ENCODE measurements around the gene CDHR5. TPM values are rescaled to one million over a fixed set of nuclear protein-coding genes. Genes with fewer than 3 reads are reported as not detected.

Gene CDHR5
- total RNA-seq, 1 donor from 2014 or later, result not detected

DNA sequence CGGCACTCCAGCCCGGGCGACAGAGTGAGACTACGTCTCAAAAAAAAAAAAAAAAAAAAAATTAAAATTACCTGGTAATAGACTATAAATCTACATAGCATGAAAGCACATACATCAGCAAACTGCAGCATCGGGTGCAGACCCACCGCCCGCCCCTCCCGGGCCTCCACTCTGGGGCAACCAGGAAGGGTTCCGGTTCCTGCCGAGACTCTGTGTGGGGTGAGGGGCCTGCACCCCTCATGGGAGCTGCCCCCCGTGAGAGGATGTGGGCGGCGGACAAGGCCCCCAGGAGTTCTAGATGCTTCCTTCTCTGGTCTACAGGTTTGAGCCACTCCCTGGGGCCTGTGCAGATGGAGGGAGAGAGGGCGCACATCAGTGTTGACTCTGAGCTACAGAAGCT, 21.5 kb upstream of the CDHR5 start:
- Histone ChIP-seq H3K4me3 (ENCODE audit: low read depth, low read length) (no peak overlapping the region), H3K27me3 (ENCODE audit: control insufficient read depth, insufficient read depth, low read length) (no peaks in the 10 kb centered on the region), H3K36me3 (ENCODE audit: control insufficient read depth, insufficient read depth, low read length) (peaks cover 6% of the 10 kb centered on the region)
- DNase-seq (ENCODE audit: low read depth) (no peak), FAIRE-seq (no peak)
- TF ChIP-seq, protein P1, sequence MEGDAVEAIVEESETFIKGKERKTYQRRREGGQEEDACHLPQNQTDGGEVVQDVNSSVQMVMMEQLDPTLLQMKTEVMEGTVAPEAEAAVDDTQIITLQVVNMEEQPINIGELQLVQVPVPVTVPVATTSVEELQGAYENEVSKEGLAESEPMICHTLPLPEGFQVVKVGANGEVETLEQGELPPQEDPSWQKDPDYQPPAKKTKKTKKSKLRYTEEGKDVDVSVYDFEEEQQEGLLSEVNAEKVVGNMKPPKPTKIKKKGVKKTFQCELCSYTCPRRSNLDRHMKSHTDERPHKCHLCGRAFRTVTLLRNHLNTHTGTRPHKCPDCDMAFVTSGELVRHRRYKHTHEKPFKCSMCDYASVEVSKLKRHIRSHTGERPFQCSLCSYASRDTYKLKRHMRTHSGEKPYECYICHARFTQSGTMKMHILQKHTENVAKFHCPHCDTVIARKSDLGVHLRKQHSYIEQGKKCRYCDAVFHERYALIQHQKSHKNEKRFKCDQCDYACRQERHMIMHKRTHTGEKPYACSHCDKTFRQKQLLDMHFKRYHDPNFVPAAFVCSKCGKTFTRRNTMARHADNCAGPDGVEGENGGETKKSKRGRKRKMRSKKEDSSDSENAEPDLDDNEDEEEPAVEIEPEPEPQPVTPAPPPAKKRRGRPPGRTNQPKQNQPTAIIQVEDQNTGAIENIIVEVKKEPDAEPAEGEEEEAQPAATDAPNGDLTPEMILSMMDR (IDR thresholded peaks at IDR 0.05; ENCODE audit: insufficient read depth, low read length, severe bottlenecking), result no peak

DNA sequence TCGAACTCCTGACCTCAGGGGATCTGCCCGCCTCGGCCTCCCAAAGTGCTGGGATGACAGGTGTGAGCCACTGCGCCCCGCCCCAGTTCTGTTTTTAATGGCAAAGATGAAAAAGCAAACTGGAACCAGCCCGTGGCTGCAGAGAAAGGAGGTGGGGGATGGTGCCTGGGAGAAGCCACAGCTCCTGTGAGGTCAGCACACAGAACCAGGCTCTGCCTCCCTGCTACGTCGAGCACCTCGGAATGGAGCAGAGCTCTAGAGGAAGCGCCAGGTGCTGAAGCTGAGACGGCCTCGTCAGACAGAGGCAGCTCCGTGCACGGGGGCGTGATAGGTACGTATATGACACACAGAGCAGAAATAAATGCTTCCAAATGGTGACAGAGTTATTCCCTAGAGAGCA, 20.8 kb upstream of the CDHR5 start:
- Histone ChIP-seq H3K4me3 (ENCODE audit: low read depth, low read length) (no peak overlapping the region), H3K36me3 (ENCODE audit: control insufficient read depth, insufficient read depth, low read length) (peaks cover 6% of the 10 kb centered on the region), H3K27me3 (ENCODE audit: control insufficient read depth, insufficient read depth, low read length) (no peaks in the 10 kb centered on the region)
- DNase-seq (ENCODE audit: low read depth) (no peak), FAIRE-seq (no peak)
- TF ChIP-seq, protein P1 (IDR thresholded peaks at IDR 0.05; ENCODE audit: insufficient read depth, low read length, severe bottlenecking), result no peak

DNA sequence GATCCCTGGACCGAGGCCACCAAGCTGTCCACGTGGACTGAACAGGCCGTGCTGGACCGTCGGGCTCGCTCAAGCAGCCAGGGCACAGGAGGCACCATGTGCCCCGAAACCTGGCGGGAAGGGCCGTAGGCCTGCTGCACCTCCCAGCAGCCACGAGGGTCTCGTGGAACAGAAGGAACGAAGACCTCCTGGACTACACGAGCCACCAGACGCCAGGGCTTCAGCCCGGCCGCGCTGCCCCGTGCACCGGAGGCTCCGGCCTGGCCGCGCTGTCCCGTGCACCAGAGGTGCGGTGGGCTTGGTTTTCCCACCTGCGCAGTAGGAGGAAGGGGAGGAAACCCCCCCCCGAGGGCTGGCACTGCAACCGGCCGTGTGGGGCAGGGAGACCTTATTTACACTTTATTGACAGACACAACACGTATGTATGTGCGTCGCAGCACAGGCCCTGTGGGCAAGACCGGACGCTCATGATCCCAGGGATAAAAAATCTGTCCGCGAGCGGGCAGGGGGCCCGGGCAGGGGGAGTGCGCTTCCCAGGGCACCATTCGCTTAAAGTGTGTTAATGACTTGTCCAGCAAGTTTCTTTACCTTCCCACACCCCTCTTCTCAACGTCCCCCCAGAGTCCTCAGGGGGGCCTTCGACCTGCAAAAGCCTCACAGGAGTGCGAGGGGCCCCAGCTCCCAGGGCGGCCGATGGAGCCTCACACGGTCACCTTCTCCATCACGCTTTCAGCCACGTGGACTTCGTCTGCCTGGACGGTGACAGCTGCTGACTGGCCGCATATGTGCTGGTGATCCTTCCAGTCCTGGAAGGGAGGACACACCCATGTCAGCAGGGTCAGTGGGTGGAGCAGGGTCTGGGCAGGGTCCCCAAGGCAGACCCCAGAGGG, 19.3 kb upstream of the CDHR5 start:
- Histone ChIP-seq H3K36me3 (ENCODE audit: control insufficient read depth, insufficient read depth, low read length) (peaks cover 6% of the 10 kb centered on the region), H3K4me3 (ENCODE audit: low read depth, low read length) (no peak overlapping the region), H3K27me3 (ENCODE audit: control insufficient read depth, insufficient read depth, low read length) (no peaks in the 10 kb centered on the region)
- DNase-seq (ENCODE audit: low read depth) (no peak), FAIRE-seq (no peak)
- TF ChIP-seq, protein P1 (IDR thresholded peaks at IDR 0.05; ENCODE audit: insufficient read depth, low read length, severe bottlenecking), result no peak

DNA sequence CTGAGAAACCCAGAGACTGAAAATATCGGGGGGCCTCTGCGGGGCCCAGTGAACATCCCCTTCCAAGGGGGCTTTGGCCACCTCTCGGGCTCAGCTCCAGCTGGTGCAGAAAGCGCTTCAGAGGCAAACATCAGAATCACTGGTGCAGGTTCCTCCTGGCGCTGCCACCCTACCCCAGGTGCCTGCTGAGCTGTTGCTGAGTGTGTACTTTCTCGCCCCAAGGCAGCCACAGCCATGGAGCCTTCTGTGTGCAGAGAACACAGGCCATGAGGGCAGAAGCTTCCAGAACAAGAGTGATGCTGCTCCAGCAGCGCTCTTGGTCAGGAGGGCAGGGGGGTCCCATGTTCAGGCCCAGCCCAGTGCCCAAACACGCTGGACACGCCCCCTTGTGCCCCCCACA, 18.6 kb upstream of the CDHR5 start:
- Histone ChIP-seq H3K27me3 (ENCODE audit: control insufficient read depth, insufficient read depth, low read length) (peaks cover 4% of the 10 kb centered on the region), H3K36me3 (ENCODE audit: control insufficient read depth, insufficient read depth, low read length) (peaks cover 6% of the 10 kb centered on the region), H3K4me3 (ENCODE audit: low read depth, low read length) (no peak overlapping the region)
- DNase-seq (ENCODE audit: low read depth) (no peak), FAIRE-seq (no peak)
- TF ChIP-seq, protein P1 (IDR thresholded peaks at IDR 0.05; ENCODE audit: insufficient read depth, low read length, severe bottlenecking), result no peak

DNA sequence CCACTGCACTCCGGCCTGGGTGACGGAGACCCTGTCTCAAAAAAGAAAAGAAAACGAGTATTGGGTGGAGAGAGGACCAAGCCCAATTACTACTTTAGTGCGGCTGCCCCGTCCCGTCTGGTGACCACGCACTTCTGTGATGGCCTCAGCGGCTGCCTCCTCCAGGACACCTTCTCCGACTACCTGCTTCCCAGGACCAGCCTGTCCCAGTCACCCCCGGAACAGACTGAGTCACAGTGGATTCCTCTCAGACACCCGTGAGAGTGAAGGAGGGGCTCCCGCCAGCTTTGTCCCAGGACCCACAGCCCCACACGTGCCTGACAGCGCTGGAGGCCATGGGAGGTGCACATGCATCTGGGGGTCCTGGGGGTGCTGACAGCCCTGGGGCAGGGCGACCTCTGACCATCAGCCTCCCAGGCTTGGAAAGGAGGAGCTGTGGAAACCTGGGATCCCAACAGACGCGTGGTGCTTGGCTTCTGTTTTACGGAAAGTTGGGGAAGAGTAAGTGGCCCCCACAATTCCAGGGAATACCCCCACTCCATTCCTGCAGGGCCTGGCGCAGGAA, 17.1 kb upstream of the CDHR5 start:
- H3K36me3 ChIP-seq (ENCODE audit: control insufficient read depth, insufficient read depth, low read length), result peaks cover 6% of the 10 kb centered on the region

More for the DNA sequence above, 17.1 kb upstream of the CDHR5 start:
- TF ChIP-seq, protein P1 (IDR thresholded peaks at IDR 0.05; ENCODE audit: insufficient read depth, low read length, severe bottlenecking), result no peak
- Histone ChIP-seq H3K4me3 (ENCODE audit: low read depth, low read length) (no peak overlapping the region), H3K27me3 (ENCODE audit: control insufficient read depth, insufficient read depth, low read length) (peaks cover 14% of the 10 kb centered on the region)
- DNase-seq (ENCODE audit: low read depth) (no peak), FAIRE-seq (no peak)

Measured in bronchial epithelial cell (primary cell).